Measurements from ENCODE around the gene RAD23A.

Gene RAD23A

DNA sequence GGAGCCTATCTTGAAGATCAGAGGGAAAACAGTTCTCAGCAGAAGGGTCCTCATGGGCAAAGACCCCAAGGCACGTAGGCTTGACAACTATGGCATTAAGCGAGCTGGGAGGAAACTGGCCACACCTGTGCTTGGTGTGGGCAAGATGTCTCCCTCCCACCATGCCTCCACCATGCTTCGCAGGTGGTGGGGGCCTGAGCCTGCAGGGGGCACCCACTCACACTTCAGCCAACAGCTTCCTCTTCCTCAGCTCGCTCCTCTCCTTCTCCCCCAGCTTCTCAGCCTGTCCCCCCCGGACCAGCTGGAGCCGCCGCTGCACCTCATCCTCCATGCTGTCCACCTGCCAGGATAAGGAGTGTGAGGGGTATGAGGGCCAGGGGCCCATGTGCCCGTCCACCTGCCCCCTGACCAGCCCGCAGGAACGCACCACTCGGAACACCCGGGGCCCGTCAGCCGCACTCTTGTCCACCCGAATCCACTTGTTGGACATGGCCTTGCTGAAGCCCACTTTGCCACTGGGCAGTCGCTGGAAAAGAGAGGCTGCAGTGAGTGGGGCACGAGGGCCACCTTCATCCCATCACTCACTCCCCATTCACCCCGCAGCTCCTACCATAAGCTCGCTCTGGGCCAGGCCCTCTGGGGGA, 15.5 kb upstream of the RAD23A start:
- Mint-ChIP-seq H3K9me3 (no peaks in the 10 kb centered on the region), H3K4me3 (no peak overlapping the region), H3K36me3 (ENCODE audit: insufficient read depth) (peaks cover 53% of the 10 kb centered on the region), H3K27me3 (no peaks in the 10 kb centered on the region), H3K27ac (no peak overlapping the region), H3K4me1 (ENCODE audit: low read depth in 2 of 2) (peaks cover 18 to 19% of the 10 kb centered on the region in 2 donors)
- DNase-seq (no peak), ATAC-seq (replicated peaks) (no peak)

DNA sequence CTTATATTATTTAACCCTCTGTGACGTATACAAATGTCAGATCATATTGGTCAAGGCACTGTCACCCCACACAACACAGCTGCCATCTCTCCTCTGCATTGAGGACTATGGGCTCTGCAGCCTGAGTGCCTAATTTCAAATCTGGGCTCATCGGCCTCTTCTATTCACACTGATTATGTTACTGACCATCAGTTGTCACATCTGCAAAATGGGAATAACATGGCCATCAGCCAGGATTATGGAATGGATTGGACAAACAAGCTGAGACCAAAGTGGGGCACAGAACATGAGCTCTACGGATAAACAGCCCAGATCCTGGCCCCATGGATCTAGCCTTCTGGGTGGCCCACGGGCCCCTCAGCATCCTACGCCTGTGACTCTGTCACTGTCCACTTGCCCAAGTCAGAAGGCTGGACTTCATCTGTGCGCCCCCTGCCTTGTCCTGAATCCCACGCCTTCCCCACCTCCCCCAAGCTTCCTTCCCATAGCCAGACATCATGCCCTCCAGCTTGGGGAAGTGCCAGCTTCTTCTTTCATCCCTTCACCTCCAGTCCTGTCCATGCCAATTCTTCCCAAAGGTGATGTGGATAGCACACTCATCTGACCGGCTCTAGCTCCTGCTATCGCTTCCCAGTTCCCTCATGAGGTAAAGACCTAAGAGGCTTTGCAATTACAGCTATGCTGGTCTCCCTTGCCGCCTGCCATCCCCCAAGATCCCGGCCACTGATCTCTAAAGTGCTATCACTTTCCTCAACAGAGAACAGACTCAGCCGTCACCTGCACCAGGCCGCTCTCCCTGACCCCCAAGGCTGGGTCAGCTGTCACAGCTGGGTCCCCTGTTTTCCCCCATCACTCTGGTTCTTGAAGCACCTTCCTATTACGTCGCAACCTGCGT, 13.0 kb upstream of the RAD23A start:
- H3K4me3 Mint-ChIP-seq: peak overlapping the region; percentile 91 to 96
- H3K36me3 Mint-ChIP-seq (ENCODE audit: insufficient read depth): peaks cover 29% of the 10 kb centered on the region
- no peaks in the 10 kb centered on the region for H3K27me3 Mint-ChIP-seq
- DNase-seq (no peak), ATAC-seq (replicated peaks) (no peak)
- no peaks in the 10 kb centered on the region for H3K9me3 Mint-ChIP-seq
- peaks cover 23% of the 10 kb centered on the region in 2 donors for H3K4me1 Mint-ChIP-seq (ENCODE audit: low read depth in 2 of 2)
- peak overlapping the region; percentile 92 to 93 for H3K27ac Mint-ChIP-seq

DNA sequence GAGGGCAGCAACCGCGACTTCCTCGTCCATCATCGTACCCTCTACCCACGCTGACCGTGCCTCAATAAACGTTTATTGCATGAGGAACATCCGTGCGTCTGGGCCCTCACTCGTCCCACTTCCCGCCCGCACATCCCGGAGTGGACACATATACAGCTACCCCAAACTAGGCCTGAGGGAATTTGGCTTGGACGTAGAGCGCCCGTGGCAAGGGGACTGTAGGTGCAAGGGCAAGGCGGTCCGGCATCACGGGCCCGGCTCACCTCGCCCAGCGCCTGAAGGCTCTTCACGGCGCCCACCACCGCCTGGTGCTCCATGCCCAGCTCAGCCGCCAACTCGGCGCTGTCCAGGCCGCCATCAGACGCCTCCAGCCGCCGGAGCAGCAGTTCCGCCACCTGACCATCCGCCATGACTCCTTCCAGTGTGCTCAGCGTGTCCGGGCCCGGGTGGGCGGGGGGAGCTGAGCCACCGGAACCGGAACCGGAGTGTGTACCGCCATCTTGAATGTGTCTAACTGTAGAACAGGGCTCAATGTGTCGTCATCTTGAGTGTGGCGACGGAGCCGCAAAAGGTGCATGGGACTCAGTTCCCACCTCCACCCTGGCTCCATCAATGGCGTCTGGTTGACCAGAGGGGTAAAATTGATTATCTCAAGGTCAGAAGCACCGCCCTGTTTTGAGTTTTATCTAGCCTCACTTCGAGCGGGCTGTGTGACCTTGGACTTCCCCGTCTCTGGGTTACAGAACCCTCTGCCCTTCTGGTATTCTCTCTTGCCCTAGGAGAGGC, 12.2 kb upstream of the RAD23A start, which contains the start of gene FARSA:
TSS of gene FARSA (minus strand) at position 425 of the 786 bp plus-strand sequence. CDS start at position 410, 15 bp downstream.
- H3K9me3 Mint-ChIP-seq: no peaks in the 10 kb centered on the region
- peaks cover 29% of the 10 kb centered on the region for H3K36me3 Mint-ChIP-seq (ENCODE audit: insufficient read depth)
- DNase-seq (peak; percentile 78 to 83 (median 81)), ATAC-seq (replicated peaks) (peak; percentile 60)
- H3K4me3 Mint-ChIP-seq: peak within 1 kb of the TSS; percentile 91 to 96
- peak within 1 kb of the TSS; percentile 92 to 93 for H3K27ac Mint-ChIP-seq
- no peaks in the 10 kb centered on the region for H3K27me3 Mint-ChIP-seq
- H3K4me1 Mint-ChIP-seq (ENCODE audit: low read depth in 2 of 2): peaks cover 27 to 30% of the 10 kb centered on the region in 2 donors

DNA sequence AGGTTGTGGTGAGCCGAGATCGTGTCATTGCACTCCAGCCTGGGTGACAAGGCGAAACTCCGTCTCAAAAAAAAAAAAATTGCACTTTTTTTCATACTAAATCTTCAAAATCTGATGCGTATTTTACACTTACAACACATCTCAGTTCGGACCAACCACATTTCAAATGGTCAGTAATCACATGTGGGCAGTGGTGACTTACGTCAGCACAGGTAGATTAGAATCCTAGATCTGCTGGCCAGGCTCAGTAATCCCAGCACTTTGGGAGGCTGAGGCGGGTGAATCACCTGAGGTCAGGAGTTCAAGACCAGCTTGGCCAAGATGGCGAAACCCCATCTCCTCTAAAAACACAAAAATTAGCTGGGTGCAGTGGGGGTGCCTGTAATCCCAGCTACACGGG, 10.6 kb upstream of the RAD23A start:
- peaks cover 40 to 46% of the 10 kb centered on the region in 2 donors for H3K4me1 Mint-ChIP-seq (ENCODE audit: low read depth in 2 of 2)
- no peaks in the 10 kb centered on the region for H3K9me3 Mint-ChIP-seq
- no peak for ATAC-seq (replicated peaks)
- H3K27me3 Mint-ChIP-seq: no peaks in the 10 kb centered on the region
- no peak overlapping the region for H3K4me3 Mint-ChIP-seq
- H3K36me3 Mint-ChIP-seq (ENCODE audit: insufficient read depth): peaks cover 35% of the 10 kb centered on the region
- no peak overlapping the region for H3K27ac Mint-ChIP-seq
- DNase-seq: no peak

DNA sequence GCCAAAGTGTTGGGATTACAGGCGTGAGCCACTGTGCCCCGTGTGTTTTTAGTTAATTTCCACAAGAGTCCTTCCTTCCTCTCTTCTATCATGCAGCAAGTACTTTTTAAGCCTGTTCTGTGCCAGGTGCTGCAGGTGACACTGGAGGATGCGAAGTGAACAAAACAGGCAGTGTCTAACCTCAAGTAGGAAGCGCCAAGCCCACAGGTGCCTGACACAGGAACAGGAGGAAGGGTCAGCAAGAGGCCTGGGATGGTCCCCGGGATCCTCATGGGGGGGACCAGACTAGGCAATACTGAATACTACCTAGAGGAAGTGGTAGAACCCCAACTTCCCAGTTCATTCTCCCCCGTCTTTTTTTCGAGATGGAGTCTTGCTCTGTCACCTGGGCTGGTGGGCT, 9.1 kb upstream of the RAD23A start:
- Mint-ChIP-seq H3K4me3 (no peak overlapping the region), H3K27ac (no peak overlapping the region), H3K27me3 (no peaks in the 10 kb centered on the region), H3K9me3 (no peaks in the 10 kb centered on the region), H3K4me1 (ENCODE audit: low read depth in 2 of 2) (peaks cover 48 to 50% of the 10 kb centered on the region in 2 donors), H3K36me3 (ENCODE audit: insufficient read depth) (peaks cover 44% of the 10 kb centered on the region)
- ATAC-seq (replicated peaks) (no peak), DNase-seq (no peak)

DNA sequence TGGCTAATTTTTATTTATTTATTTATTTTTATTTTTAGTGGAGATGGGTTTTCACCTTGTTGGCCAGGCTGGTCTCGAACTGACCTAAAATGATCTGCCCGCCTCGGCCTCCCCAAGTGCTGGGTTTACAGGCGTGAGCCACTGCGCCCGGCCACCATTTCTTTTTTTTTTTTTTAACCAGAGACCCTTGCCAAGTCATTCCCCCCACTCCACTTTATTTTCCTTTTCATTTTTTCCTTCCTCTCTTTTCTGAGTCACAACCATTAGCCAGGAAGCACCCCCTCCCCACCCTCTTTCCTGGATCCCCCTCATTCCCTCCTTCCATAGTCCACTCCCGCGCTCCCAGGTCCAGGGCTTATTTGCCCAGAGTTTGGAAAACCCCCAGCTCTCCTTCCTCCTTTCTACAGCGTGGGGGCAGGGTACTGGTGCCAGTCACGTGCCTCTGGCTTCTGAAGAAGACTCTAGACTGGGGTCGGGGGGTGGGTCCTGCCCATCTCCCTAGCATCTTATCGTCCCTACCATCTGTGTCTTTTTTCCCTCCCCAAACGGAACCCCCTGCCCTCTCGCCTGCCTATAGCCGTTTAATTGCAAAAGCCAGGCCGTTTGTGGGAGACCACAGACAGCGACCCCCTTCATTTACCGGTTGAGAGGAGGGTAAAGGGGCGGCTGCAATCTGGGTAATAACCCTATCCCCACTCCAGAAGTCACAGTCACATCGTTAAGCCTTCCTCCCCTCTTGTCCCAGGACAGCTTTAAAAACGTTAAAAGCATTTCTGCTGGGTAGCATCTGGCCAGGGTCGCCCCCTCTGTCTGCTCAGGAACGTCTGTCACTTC, 8.4 kb upstream of the RAD23A start:
- Mint-ChIP-seq H3K36me3 (ENCODE audit: insufficient read depth) (peaks cover 47% of the 10 kb centered on the region), H3K4me1 (ENCODE audit: low read depth in 2 of 2) (peaks cover 48 to 50% of the 10 kb centered on the region in 2 donors)

DNA sequence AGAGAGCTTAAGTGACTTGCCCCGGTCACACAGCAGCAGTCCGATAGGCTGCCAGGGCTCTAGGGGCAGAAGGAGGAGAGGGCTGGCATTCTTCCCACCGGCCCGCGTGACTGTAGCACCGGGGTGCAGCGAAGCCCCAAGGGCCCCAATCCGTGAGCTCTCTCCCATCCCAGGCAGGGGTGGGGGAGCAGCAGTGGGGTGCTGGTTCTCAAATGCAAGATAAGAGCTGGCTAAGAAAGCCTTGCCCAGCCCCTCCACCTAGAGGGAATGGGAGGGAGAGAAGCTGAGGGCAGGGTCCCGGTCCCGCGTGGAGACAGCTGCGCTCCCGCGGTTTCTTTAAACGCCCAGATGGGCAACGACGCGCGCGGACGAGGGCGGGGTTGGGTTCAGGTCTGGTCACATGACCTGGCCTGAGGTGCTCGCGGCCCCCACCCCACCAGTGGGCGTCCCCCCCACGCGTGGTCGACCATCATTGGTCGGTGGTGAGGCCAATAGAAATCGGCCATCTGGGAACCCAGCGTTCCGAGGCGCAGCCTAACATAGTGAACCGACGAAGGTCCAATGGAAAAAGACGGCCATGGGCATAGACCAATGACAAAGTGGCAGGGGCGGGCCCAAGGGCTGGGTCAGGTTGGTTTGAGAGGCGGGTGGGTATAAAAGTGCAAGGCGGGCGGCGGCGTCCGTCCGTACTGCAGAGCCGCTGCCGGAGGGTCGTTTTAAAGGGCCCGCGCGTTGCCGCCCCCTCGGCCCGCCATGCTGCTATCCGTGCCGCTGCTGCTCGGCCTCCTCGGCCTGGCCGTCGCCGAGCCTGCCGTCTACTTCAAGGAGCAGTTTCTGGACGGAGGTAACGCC, 7.5 kb upstream of the RAD23A start, which contains the start of gene CALR:
TSS of gene CALR (plus strand) at position 683 of the 852 bp plus-strand sequence. CDS start at position 754, 71 bp downstream.
- Mint-ChIP-seq H3K27me3 (no peaks in the 10 kb centered on the region), H3K36me3 (ENCODE audit: insufficient read depth) (peaks cover 55% of the 10 kb centered on the region), H3K27ac (peak within 1 kb of the TSS; percentile 95 to 98), H3K4me3 (peak within 1 kb of the TSS; percentile 93 to 99), H3K9me3 (no peaks in the 10 kb centered on the region), H3K4me1 (ENCODE audit: low read depth in 2 of 2) (peaks cover 40 to 42% of the 10 kb centered on the region in 2 donors)
- DNase-seq: peak; percentile 99
- peak; percentile 88 for ATAC-seq (replicated peaks)

More for the DNA sequence above, 8.4 kb upstream of the RAD23A start:
- peak overlapping the region; percentile 95 to 98 for H3K27ac Mint-ChIP-seq
- DNase-seq (no peak), ATAC-seq (replicated peaks) (no peak)
- H3K27me3 Mint-ChIP-seq: no peaks in the 10 kb centered on the region
- H3K9me3 Mint-ChIP-seq: no peaks in the 10 kb centered on the region
- peak overlapping the region; percentile 93 to 99 for H3K4me3 Mint-ChIP-seq

DNA sequence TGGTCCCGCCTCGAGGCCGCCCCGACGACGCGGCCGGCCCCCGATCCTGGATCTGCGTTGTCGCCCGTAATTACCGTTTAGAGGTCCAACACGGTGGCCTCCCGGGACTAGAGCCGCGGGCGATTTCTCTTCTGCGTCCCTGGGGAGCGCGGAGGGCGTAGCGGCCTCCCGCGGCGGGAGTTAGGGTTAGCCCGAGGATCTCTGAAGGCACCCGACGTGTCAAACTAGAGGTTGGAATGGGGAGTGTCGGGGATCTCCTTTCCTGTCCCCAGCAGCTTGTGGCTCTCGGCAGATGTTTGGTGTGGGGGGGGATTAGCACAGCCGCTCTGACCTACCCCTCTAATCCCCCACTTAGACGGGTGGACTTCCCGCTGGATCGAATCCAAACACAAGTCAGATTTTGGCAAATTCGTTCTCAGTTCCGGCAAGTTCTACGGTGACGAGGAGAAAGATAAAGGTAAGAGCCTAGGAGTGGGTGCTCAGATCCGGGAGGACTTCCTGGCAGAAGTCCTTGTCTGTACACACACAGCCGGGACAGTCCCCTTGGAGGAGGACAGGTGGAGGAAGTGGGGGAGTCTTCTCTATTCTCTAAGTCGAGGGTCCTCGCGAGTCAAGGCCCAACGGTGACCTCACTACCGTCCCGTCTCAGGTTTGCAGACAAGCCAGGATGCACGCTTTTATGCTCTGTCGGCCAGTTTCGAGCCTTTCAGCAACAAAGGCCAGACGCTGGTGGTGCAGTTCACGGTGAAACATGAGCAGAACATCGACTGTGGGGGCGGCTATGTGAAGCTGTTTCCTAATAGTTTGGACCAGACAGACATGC, 6.7 kb upstream of the RAD23A start:
- Mint-ChIP-seq H3K4me1 (ENCODE audit: low read depth in 2 of 2) (peaks cover 38 to 40% of the 10 kb centered on the region in 2 donors), H3K27ac (peak overlapping the region; percentile 95 to 98), H3K27me3 (no peaks in the 10 kb centered on the region), H3K9me3 (no peaks in the 10 kb centered on the region), H3K36me3 (ENCODE audit: insufficient read depth) (peaks cover 64% of the 10 kb centered on the region), H3K4me3 (peak overlapping the region; percentile 93 to 99)
- ATAC-seq (replicated peaks) (peak; percentile 19), DNase-seq (peak; percentile 26 to 41 (median 34))

DNA sequence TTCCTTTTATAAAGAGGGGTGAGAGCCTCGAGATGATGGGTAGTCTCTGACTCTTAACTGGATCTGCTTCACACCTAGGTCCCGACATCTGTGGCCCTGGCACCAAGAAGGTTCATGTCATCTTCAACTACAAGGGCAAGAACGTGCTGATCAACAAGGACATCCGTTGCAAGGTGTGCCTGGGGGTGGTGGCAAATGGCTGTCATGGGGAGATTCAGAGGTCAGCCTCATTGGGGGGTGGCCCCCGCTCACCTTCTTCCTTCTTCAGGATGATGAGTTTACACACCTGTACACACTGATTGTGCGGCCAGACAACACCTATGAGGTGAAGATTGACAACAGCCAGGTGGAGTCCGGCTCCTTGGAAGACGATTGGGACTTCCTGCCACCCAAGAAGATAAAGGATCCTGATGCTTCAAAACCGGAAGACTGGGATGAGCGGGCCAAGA, 5.7 kb upstream of the RAD23A start:
- H3K27me3 Mint-ChIP-seq: no peaks in the 10 kb centered on the region
- ATAC-seq (replicated peaks): no peak
- H3K36me3 Mint-ChIP-seq (ENCODE audit: insufficient read depth): peaks cover 74% of the 10 kb centered on the region
- peaks cover 38 to 43% of the 10 kb centered on the region in 2 donors for H3K4me1 Mint-ChIP-seq (ENCODE audit: low read depth in 2 of 2)
- peak overlapping the region; percentile 95 to 98 for H3K27ac Mint-ChIP-seq
- H3K9me3 Mint-ChIP-seq: no peaks in the 10 kb centered on the region
- DNase-seq: no peak
- H3K4me3 Mint-ChIP-seq: peak overlapping the region; percentile 93 to 99

DNA sequence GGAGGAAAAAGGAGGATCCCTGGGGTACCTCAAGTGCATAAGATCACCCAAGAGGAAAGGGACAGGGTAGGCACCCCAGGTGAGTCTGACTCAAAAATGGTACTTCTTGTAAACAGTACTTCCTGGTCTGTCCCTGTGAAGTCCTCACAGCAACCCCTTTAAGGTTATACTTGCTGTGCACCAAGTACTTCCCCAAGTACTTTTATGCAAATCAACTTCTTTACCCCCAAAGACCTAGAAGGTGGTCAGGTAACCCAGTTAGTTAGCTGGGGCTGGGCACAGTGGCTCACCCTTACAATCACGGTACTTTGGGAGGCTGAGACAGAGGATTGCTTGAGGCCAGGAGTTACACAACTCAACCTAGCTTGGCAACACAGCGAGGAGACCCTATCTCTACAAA, 4.8 kb upstream of the RAD23A start:
- Mint-ChIP-seq H3K9me3 (no peaks in the 10 kb centered on the region), H3K27ac (peak overlapping the region in 1 of 2 donors; percentile 98), H3K36me3 (ENCODE audit: insufficient read depth) (peaks cover 83% of the 10 kb centered on the region), H3K4me1 (ENCODE audit: low read depth in 2 of 2) (peaks cover 43 to 52% of the 10 kb centered on the region in 2 donors), H3K27me3 (no peaks in the 10 kb centered on the region), H3K4me3 (peak overlapping the region; percentile 93 to 99)
- no peak for ATAC-seq (replicated peaks)
- no peak for DNase-seq

DNA sequence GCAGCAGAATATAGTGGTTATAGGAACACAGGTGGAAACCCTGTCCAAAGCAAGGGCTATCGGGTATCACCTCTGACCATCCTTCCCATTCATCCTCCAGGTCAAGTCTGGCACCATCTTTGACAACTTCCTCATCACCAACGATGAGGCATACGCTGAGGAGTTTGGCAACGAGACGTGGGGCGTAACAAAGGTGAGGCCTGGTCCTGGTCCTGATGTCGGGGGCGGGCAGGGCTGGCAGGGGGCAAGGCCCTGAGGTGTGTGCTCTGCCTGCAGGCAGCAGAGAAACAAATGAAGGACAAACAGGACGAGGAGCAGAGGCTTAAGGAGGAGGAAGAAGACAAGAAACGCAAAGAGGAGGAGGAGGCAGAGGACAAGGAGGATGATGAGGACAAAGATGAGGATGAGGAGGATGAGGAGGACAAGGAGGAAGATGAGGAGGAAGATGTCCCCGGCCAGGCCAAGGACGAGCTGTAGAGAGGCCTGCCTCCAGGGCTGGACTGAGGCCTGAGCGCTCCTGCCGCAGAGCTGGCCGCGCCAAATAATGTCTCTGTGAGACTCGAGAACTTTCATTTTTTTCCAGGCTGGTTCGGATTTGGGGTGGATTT, 2.1 kb upstream of the RAD23A start:
- Mint-ChIP-seq H3K9me3 (no peaks in the 10 kb centered on the region), H3K27ac (peak overlapping the region; percentile 92 to 98), H3K4me3 (peak overlapping the region in 1 of 2 donors; percentile 38), H3K27me3 (no peaks in the 10 kb centered on the region), H3K36me3 (ENCODE audit: insufficient read depth) (peaks cover 86% of the 10 kb centered on the region), H3K4me1 (ENCODE audit: low read depth in 2 of 2) (peaks cover 37 to 52% of the 10 kb centered on the region in 2 donors)
- ATAC-seq (replicated peaks) (no peak), DNase-seq (no peak)
